GM18867 (cell line): ENCODE results near the gene ATP10A.

Source experiments
- ATAC-seq: cut with Tn5 transposase; IDR thresholded peaks from one replicate; pipeline ENCODE4 v1.9.1; 2021; ENCODE audit warnings: mild to moderate bottlenecking, moderate library complexity; ENCODE audit not compliant: unreplicated experiment

Gene ATP10A

GRCh38 chr15:25688166-25688565, 175.0 kb downstream of the ATP10A start:
- ATAC-seq = no peak

- no peak for ATAC-seq
These were observed 175.4 kb downstream of the ATP10A start for GRCh38 chr15:25687689-25688088.

GRCh38 chr15:25687276-25687675, 175.9 kb downstream of the ATP10A start:
- no peak for ATAC-seq

GRCh38 chr15:25686780-25687179, 176.3 kb downstream of the ATP10A start:
- ATAC-seq = no peak

- no peak for ATAC-seq
These were observed 178.4 kb downstream of the ATP10A start for GRCh38 chr15:25684521-25685431.

- no peak for ATAC-seq
These were observed 179.2 kb downstream of the ATP10A start for GRCh38 chr15:25683911-25684310.

- no peak for ATAC-seq
These were observed 179.7 kb downstream of the ATP10A start for GRCh38 chr15:25683415-25683814.

- ATAC-seq = no peak
These were observed 180.8 kb downstream of the ATP10A start for GRCh38 chr15:25682340-25682739.

GRCh38 chr15:25680686-25681025, 182.5 kb downstream of the ATP10A start:
- ATAC-seq = no peak

- no peak for ATAC-seq
These were observed 183.0 kb downstream of the ATP10A start for GRCh38 chr15:25679964-25680685.

GRCh38 chr15:25679492-25679891, 183.6 kb downstream of the ATP10A start:
- ATAC-seq = no peak

GRCh38 chr15:25678500-25678855, 184.6 kb downstream of the ATP10A start:
- no peak for ATAC-seq

GRCh38 chr15:25677719-25678499, 185.2 kb downstream of the ATP10A start:
- ATAC-seq = no peak

GRCh38 chr15:25676070-25676469, 187.1 kb downstream of the ATP10A start:
- no peak for ATAC-seq

- ATAC-seq = no peak
These were observed 187.7 kb downstream of the ATP10A start for GRCh38 chr15:25675396-25675795.

- no peak for ATAC-seq
These were observed 188.2 kb downstream of the ATP10A start for GRCh38 chr15:25674913-25675312.

- no peak for ATAC-seq
These were observed 189.2 kb downstream of the ATP10A start for GRCh38 chr15:25673972-25674371.

- no peak for ATAC-seq
These were observed 189.8 kb downstream of the ATP10A start for GRCh38 chr15:25673351-25673750.

GRCh38 chr15:25671132-25671531, 192.0 kb downstream of the ATP10A start:
- no peak for ATAC-seq

GRCh38 chr15:25670621-25671020, 192.5 kb downstream of the ATP10A start:
- ATAC-seq = no peak

GRCh38 chr15:25670025-25670554, 193.0 kb downstream of the ATP10A start:
- ATAC-seq = no peak
